Hepatocyte (in vitro differentiated cells): ENCODE measurements around the gene PGPEP1.

Experiments used
- EZH2 ChIP-seq: fragments of 200-600 bp; sonication (generic); IDR thresholded peaks from 2 replicates; pipeline ENCODE4 v1.6.1; 2016; ENCODE audit warnings: antibody characterized with exemption, mild to moderate bottlenecking, borderline replicate concordance
- TF ChIP-seq, protein P1 (sequence below): fragments of 200-600 bp; sonication (generic); IDR thresholded peaks from 2 replicates; pipeline ENCODE4 v1.5.1; 2016; ENCODE audit warnings: antibody characterized with exemption, mild to moderate bottlenecking; ENCODE audit not compliant: poor library complexity

DNA sequence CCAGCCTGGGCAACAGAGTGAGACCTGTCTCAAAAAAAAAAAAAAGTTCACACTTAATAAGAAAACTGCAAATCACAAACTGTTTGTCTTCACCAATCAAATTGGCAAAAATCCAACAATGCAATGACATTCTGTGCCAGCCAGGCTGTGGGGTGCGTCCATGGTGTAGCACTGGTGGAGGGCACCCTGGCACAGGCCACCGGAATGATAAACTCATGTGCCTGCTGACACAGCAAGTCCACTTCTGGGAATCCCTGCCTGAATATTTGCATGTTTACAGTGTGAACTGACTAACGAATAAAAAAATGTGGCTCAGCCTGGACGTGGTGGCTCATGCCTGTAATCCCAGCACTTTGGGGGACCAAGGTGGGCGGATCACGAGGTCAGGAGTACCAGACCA is 58.6 kb downstream of the PGPEP1 start:
- TF ChIP-seq, protein P1, sequence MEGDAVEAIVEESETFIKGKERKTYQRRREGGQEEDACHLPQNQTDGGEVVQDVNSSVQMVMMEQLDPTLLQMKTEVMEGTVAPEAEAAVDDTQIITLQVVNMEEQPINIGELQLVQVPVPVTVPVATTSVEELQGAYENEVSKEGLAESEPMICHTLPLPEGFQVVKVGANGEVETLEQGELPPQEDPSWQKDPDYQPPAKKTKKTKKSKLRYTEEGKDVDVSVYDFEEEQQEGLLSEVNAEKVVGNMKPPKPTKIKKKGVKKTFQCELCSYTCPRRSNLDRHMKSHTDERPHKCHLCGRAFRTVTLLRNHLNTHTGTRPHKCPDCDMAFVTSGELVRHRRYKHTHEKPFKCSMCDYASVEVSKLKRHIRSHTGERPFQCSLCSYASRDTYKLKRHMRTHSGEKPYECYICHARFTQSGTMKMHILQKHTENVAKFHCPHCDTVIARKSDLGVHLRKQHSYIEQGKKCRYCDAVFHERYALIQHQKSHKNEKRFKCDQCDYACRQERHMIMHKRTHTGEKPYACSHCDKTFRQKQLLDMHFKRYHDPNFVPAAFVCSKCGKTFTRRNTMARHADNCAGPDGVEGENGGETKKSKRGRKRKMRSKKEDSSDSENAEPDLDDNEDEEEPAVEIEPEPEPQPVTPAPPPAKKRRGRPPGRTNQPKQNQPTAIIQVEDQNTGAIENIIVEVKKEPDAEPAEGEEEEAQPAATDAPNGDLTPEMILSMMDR = no peak
- TF ChIP-seq EZH2 = no peak
